Fibroblast of lung (primary cell): ENCODE results near the gene TTC27.

Experiments used
- EZH2 ChIP-seq: IDR thresholded peaks from 2 replicates; pipeline ENCODE4 v1.5.1; 2012; ENCODE audit warnings: low read length, control low read depth, mild to moderate bottlenecking; ENCODE audit errors: missing control alignments
- TF ChIP-seq, protein P1 (sequence below), 2 donors: IDR thresholded peaks in 1 of 2; conservative IDR thresholded peaks in 1 of 2; 1 replicate in 1 of 2; 2 replicates in 1 of 2; pipeline ENCODE4 v1.5.1; 2011 to 2012; ENCODE audit warnings: low read length in 2 of 2, control low read depth in 1 of 2, inconsistent platforms in 1 of 2, low read depth in 1 of 2, mild to moderate bottlenecking in 1 of 2

- TF ChIP-seq, protein P1, sequence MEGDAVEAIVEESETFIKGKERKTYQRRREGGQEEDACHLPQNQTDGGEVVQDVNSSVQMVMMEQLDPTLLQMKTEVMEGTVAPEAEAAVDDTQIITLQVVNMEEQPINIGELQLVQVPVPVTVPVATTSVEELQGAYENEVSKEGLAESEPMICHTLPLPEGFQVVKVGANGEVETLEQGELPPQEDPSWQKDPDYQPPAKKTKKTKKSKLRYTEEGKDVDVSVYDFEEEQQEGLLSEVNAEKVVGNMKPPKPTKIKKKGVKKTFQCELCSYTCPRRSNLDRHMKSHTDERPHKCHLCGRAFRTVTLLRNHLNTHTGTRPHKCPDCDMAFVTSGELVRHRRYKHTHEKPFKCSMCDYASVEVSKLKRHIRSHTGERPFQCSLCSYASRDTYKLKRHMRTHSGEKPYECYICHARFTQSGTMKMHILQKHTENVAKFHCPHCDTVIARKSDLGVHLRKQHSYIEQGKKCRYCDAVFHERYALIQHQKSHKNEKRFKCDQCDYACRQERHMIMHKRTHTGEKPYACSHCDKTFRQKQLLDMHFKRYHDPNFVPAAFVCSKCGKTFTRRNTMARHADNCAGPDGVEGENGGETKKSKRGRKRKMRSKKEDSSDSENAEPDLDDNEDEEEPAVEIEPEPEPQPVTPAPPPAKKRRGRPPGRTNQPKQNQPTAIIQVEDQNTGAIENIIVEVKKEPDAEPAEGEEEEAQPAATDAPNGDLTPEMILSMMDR (conservative IDR thresholded peaks at IDR 0.05 in 1 of 2, IDR thresholded peaks at IDR 0.05 in 1 of 2; ENCODE audit: low read depth in 1 of 2, low read length in 2 of 2): no peak
- TF ChIP-seq EZH2: no peak
Observed at GRCh38 chr2:32752205-32752604, 124.4 kb downstream of the TTC27 start.
